WTC11 (cell line): ENCODE measurements around the gene PTPRG. TPM values are rescaled to one million over a fixed set of nuclear protein-coding genes. Genes with fewer than 3 reads are reported as not detected.

Experiments
- ATAC-seq: fragments of 200-7000 bp; cut with Tn5 transposase; 2 replicates; pipeline ENCODE4 v1.10.0; 2021; ENCODE audit warnings: mild to moderate bottlenecking, moderate library complexity
- CTCF ChIA-PET: fragments of 300-600 bp; sonication (Branson Sonifier 250); formaldehyde crosslinking; loops from one replicate; lab custom pipeline; 2021; ENCODE audit warnings: antibody characterized with exemption; lab: Charles Lee
- POLR2A ChIA-PET: fragments of 350-600 bp; sonication (Branson Sonifier 250); formaldehyde crosslinking; loops from one replicate; lab custom pipeline; 2021; ENCODE audit warnings: antibody characterized with exemption; lab: Charles Lee
- DNase-seq: peaks from one replicate; pipeline ENCODE4 v3.0.0; 2021; ENCODE audit warnings: low spot score
- H3K27ac Mint-ChIP-seq: 2 replicates; pipeline ENCODE4 v1.8.0; 2021; ENCODE audit warnings: mixed read lengths
- H3K27me3 Mint-ChIP-seq: 2 replicates; pipeline ENCODE4 v1.8.0; 2021; ENCODE audit warnings: low read depth, mild to moderate bottlenecking, moderate library complexity, mixed read lengths
- H3K36me3 Mint-ChIP-seq: 2 replicates; pipeline ENCODE4 v1.8.0; 2021; ENCODE audit warnings: mixed read lengths
- H3K4me1 Mint-ChIP-seq: 2 replicates; pipeline ENCODE4 v1.8.0; 2022; ENCODE audit warnings: mixed read lengths
- H3K4me3 Mint-ChIP-seq: 2 replicates; pipeline ENCODE4 v1.8.0; 2021; ENCODE audit warnings: mild to moderate bottlenecking, moderate library complexity, mixed read lengths
- H3K9me3 Mint-ChIP-seq: 2 replicates; pipeline ENCODE4 v1.8.0; 2021; ENCODE audit warnings: mixed read lengths
- CREB1 ChIP-seq: sonication (generic); formaldehyde crosslinking; IDR thresholded peaks from 2 replicates; pipeline ENCODE4 v1.8.0; 2023; ENCODE audit warnings: mild to moderate bottlenecking, missing genetic modification reagents
- ESRRA ChIP-seq: sonication (generic); formaldehyde crosslinking; IDR thresholded peaks from 2 replicates; pipeline ENCODE4 v1.8.1; 2022; ENCODE audit warnings: mild to moderate bottlenecking, missing genetic modification reagents, borderline replicate concordance
- FOXP4 ChIP-seq: sonication (generic); formaldehyde crosslinking; IDR thresholded peaks from 2 replicates; pipeline ENCODE4 v1.8.0; 2022; ENCODE audit warnings: mild to moderate bottlenecking, missing genetic modification reagents
- GTF2I ChIP-seq: fragments of 250-450 bp; sonication (Bioruptor Pico); conservative IDR thresholded peaks from 2 replicates; pipeline ENCODE4 v1.4.0; 2021; ENCODE audit warnings: mild to moderate bottlenecking
- KAT7 ChIP-seq: sonication (generic); formaldehyde crosslinking; IDR thresholded peaks from 2 replicates; pipeline ENCODE4 v1.8.1; 2023; ENCODE audit warnings: missing genetic modification reagents, mild to moderate bottlenecking, borderline replicate concordance
- NFATC4 ChIP-seq: fragments of 250-450 bp; sonication (Bioruptor Pico); IDR thresholded peaks from 2 replicates; pipeline ENCODE4 v1.9.0; 2021; ENCODE audit warnings: mild to moderate bottlenecking
- NR2C2 ChIP-seq: sonication (generic); formaldehyde crosslinking; IDR thresholded peaks from 2 replicates; pipeline ENCODE4 v1.8.0; 2022; ENCODE audit warnings: mild to moderate bottlenecking, missing genetic modification reagents
- OVOL2 ChIP-seq: fragments of 250-450 bp; sonication (Bioruptor Pico); IDR thresholded peaks from 2 replicates; pipeline ENCODE4 v1.9.0; 2021; ENCODE audit warnings: mild to moderate bottlenecking, borderline replicate concordance
- PRRX2 ChIP-seq: fragments of 250-450 bp; sonication (Bioruptor Pico); IDR thresholded peaks from 2 replicates; pipeline ENCODE4 v1.8.0; 2021; ENCODE audit warnings: mild to moderate bottlenecking
- SMAD3 ChIP-seq: sonication (generic); formaldehyde crosslinking; IDR thresholded peaks from 2 replicates; pipeline ENCODE4 v1.8.0; 2022; ENCODE audit warnings: missing genetic modification reagents, mild to moderate bottlenecking, borderline replicate concordance
- SOX15 ChIP-seq: fragments of 250-450 bp; sonication (Bioruptor Pico); IDR thresholded peaks from 2 replicates; pipeline ENCODE4 v1.9.0; 2021; ENCODE audit warnings: mild to moderate bottlenecking
- TEAD1 ChIP-seq: sonication (generic); formaldehyde crosslinking; IDR thresholded peaks from 2 replicates; pipeline ENCODE4 v1.8.0; 2022; ENCODE audit warnings: mild to moderate bottlenecking, missing genetic modification reagents
- TEAD4 ChIP-seq: sonication (generic); formaldehyde crosslinking; IDR thresholded peaks from 2 replicates; pipeline ENCODE4 v1.8.0; 2022; ENCODE audit warnings: mild to moderate bottlenecking, missing genetic modification reagents
- ZBTB43 ChIP-seq: sonication (generic); formaldehyde crosslinking; IDR thresholded peaks from 2 replicates; pipeline ENCODE4 v1.8.1; 2023; ENCODE audit warnings: mild to moderate bottlenecking, missing genetic modification reagents
- ZNF219 ChIP-seq: sonication (generic); formaldehyde crosslinking; IDR thresholded peaks from 2 replicates; pipeline ENCODE4 v1.8.0; 2023; ENCODE audit warnings: missing genetic modification reagents, mild to moderate bottlenecking, borderline replicate concordance
- ZNF263 ChIP-seq: sonication (generic); formaldehyde crosslinking; IDR thresholded peaks from 2 replicates; pipeline ENCODE4 v1.8.1; 2022; ENCODE audit warnings: low read depth, mild to moderate bottlenecking, moderate library complexity, missing genetic modification reagents
- ZNF532 ChIP-seq: fragments of 250-450 bp; sonication (Bioruptor Pico); IDR thresholded peaks from 2 replicates; pipeline ENCODE4 v1.9.0; 2021; ENCODE audit warnings: mild to moderate bottlenecking, borderline replicate concordance
- total RNA-seq: library from RNA; stranded (reverse); gene quantifications from 3 replicates; pipeline ENCODE4 v1.2.3, GENCODE V29; 2021
- TF ChIP-seq, protein P1 (sequence below): fragments of 250-450 bp; sonication (Bioruptor Pico); IDR thresholded peaks from 2 replicates; pipeline ENCODE4 v1.9.0; 2021; ENCODE audit warnings: moderate library complexity, mild to moderate bottlenecking, inconsistent platforms, borderline replicate concordance
- TF ChIP-seq, protein P2 (sequence below): sonication (generic); formaldehyde crosslinking; IDR thresholded peaks from 2 replicates; pipeline ENCODE4 v1.8.1; 2023; ENCODE audit warnings: mild to moderate bottlenecking, missing genetic modification reagents, moderate library complexity
- TF ChIP-seq, protein P3 (sequence below): fragments of 250-450 bp; sonication (Bioruptor Pico); conservative IDR thresholded peaks from 2 replicates; pipeline ENCODE4 v1.9.0; 2021; ENCODE audit warnings: mild to moderate bottlenecking

The PTPRG gene
- total RNA-seq, 1 experiment from 2014 or later, result 106 TPM

GRCh38 chr3:61996366-61996765, 435.0 kb downstream of the PTPRG start (continued):
- no peak for TF ChIP-seq ZNF532
- no peak for TF ChIP-seq PRRX2 (CRISPR knock-in tag)
- TF ChIP-seq, protein P1, sequence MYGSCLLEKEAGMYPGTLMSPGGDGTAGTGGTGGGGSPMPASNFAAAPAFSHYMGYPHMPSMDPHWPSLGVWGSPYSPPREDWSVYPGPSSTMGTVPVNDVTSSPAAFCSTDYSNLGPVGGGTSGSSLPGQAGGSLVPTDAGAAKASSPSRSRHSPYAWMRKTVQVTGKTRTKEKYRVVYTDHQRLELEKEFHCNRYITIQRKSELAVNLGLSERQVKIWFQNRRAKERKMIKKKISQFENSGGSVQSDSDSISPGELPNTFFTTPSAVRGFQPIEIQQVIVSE (CRISPR knock-in tag), result no peak
- TF ChIP-seq FOXP4 (CRISPR knock-in tag), result no peak
- no peak for TF ChIP-seq ZBTB43 (CRISPR knock-in tag)
- TF ChIP-seq KAT7 (CRISPR knock-in tag), result no peak
- TF ChIP-seq CREB1 (CRISPR knock-in tag), result no peak
- no peak for TF ChIP-seq TEAD4
- TF ChIP-seq SMAD3, result no peak
- TF ChIP-seq ESRRA (CRISPR knock-in tag), result no peak
- TF ChIP-seq GTF2I, result no peak
- TF ChIP-seq, all 79 proteins: peak for 0

DNA sequence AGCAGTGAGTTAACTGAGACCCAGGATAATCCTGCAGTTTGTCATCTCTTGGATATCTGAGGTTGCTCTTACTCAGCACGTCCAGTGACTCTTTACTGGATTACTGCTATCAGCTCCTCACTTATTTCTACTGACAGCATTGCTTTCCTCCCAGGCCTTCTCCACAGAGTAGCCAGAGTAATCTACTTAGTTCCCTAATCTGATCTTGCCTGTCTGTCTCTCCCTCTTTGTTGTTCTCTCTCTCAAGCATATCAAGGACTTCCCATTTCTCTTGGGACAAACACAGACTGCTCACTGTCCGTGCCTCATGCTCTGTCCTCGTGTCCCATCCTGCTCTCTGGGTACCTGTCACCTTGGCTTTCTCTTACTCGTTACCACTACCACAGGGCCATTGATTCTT, 435.7 kb downstream of the PTPRG start:
- no peaks in the 10 kb centered on the region for H3K36me3 Mint-ChIP-seq
- ChIA-PET POLR2A (no interaction called here), CTCF (no interaction called here)
- TF ChIP-seq, protein P2, sequence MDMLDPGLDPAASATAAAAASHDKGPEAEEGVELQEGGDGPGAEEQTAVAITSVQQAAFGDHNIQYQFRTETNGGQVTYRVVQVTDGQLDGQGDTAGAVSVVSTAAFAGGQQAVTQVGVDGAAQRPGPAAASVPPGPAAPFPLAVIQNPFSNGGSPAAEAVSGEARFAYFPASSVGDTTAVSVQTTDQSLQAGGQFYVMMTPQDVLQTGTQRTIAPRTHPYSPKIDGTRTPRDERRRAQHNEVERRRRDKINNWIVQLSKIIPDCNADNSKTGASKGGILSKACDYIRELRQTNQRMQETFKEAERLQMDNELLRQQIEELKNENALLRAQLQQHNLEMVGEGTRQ (CRISPR knock-in tag), result no peak
- TF ChIP-seq SOX15 (no peak), ZNF263 (no peak), NR2C2 (CRISPR knock-in tag) (no peak), TEAD1 (CRISPR knock-in tag) (no peak), NFATC4 (CRISPR knock-in tag) (no peak), OVOL2 (no peak), ZNF219 (no peak)
- TF ChIP-seq, protein P3, sequence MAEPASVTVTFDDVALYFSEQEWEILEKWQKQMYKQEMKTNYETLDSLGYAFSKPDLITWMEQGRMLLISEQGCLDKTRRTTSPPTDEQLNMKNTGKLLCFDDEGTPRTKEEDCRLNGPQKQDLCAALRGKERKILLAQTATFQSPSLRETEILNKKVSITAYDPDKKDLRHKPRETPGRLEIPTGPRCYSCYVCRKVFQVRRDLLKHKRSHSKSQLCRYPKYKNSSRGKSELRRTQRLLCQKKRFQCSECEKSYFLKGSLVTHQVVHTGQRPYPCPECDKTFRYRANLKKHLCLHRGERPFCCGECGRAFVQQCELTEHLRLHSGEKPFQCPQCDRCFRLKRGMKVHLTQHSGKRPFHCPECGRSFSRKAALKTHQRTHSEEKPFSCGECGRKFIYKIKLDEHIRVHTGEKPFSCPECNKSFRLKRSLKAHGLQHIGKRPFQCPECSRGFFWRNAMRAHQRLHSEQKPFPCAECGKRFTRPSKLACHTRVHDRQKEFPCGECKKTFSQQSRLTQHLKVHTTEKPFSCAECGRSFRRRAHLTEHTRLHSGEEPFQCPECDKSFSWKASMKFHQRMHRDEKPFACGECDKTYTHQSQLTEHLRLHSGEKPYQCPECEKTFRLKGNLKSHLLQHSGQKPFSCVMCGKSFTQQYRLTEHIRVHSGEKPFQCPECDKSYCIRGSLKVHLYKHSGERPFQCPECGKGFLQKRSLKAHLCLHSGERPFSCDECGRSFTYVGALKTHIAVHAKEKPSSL (CRISPR knock-in tag), result no peak
- H3K27me3 Mint-ChIP-seq, result no peaks in the 10 kb centered on the region
- H3K27ac Mint-ChIP-seq, result peak overlapping the region; percentile 66; the same call in 1 of the 2 replicates
- H3K4me1 Mint-ChIP-seq, result peaks cover 28% of the 10 kb centered on the region
- no peaks in the 10 kb centered on the region for H3K9me3 Mint-ChIP-seq
- ATAC-seq (no peak), DNase-seq (no peak)
- no peak overlapping the region for H3K4me3 Mint-ChIP-seq
